ENCODE data around the gene MMP7.

The MMP7 gene

DNA sequence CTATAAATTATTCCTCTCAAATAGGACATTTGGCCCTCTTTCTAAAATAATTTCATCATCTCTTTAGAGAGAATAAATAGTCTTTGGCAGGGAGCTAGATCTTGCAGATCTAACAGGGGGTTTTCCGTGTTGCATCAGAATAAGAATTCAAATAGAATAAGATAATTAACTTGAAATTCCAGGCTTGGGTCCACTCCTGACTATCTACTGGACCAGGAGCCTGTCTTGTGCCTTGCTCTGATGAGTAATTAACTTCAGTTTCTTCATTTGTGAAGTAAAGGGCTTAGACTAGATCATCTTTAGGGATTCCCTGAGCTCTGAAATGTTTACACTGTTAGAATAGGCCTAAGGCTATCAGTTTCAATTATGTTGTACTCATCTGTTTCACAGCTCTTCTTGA is 54.5 kb downstream of the MMP7 start:
- DNase-seq (ENCODE audit: extremely low read depth, low read depth): no peak
- TF ChIP-seq, protein P1, sequence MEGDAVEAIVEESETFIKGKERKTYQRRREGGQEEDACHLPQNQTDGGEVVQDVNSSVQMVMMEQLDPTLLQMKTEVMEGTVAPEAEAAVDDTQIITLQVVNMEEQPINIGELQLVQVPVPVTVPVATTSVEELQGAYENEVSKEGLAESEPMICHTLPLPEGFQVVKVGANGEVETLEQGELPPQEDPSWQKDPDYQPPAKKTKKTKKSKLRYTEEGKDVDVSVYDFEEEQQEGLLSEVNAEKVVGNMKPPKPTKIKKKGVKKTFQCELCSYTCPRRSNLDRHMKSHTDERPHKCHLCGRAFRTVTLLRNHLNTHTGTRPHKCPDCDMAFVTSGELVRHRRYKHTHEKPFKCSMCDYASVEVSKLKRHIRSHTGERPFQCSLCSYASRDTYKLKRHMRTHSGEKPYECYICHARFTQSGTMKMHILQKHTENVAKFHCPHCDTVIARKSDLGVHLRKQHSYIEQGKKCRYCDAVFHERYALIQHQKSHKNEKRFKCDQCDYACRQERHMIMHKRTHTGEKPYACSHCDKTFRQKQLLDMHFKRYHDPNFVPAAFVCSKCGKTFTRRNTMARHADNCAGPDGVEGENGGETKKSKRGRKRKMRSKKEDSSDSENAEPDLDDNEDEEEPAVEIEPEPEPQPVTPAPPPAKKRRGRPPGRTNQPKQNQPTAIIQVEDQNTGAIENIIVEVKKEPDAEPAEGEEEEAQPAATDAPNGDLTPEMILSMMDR (IDR thresholded peaks at IDR 0.05; ENCODE audit: low read depth, low read length): no peak

DNA sequence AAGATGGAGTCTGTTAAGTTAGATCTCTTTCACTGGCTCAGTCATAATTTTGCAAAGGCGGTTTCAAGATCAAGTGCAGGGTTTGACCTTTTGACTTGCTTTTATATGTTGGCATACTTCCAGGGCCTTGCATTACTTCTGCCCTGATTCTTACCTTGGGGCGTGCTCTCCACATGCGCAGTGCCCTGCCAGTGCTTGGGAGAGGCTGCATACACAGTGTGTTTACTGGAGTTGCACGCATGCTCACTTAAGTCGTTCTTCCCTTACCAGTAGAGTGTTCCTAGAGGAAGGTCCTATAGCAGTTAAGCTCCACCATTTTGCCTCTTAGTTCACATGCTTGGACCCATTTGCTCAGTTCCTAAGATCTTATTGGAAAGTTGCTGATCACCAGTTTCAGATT is 57.0 kb downstream of the MMP7 start:
- no peak for DNase-seq (ENCODE audit: extremely low read depth, low read depth)
- TF ChIP-seq, protein P1 (IDR thresholded peaks at IDR 0.05; ENCODE audit: low read depth, low read length): no peak

DNA sequence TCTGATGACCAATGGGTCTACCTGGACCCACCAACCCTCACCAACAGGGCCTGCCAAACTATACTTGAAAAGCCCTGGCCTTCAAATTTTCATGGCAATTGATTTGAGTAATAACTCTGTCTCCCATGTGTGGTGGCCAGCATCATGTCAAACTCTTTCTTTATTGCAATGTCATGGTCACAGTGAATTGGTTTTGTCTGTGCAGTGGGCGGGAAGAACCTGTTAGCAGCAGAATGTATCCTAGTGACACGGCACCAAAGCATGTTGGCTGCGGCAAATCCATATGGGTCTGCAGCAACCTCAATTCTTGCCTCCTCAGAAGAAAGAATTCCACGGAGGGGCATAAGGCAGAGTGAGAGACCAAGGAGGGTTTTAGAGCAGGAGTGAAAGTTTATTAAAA is 58.4 kb downstream of the MMP7 start:
- TF ChIP-seq, protein P1 (IDR thresholded peaks at IDR 0.05; ENCODE audit: low read depth, low read length): no peak

DNA sequence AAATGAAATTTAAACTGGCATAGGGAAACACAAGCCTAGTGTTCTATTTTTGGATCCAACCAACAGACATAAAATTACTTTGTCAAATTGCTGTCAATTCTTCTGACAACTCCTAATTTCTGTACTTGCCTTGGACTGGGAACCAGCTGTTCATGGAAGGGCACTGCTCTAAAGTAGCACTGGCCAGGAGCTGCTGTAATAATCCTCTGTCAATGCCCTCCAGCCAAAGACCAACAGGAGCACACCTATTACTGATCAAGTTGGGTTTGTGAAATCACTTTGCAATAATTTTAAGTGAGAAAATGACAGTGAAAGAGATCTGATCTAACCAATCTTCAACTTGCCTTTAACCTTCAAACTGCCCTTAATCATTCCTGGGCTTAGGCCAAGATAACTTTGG is 59.1 kb downstream of the MMP7 start:
- DNase-seq (ENCODE audit: extremely low read depth, low read depth): no peak
- TF ChIP-seq, protein P1 (IDR thresholded peaks at IDR 0.05; ENCODE audit: low read depth, low read length): no peak

More for the DNA sequence above, 58.4 kb downstream of the MMP7 start:
- DNase-seq (ENCODE audit: extremely low read depth, low read depth): no peak

Data from AG09319 (cell line).